HepG2 (cell line): ENCODE results near the gene KANSL1L. TPM values are rescaled to one million over a fixed set of nuclear protein-coding genes. Genes with fewer than 3 reads are reported as not detected.

Source experiments
- AKNA ChIP-seq: sonication (generic); formaldehyde crosslinking; IDR thresholded peaks from 2 replicates; pipeline ENCODE4 v1.4.0; 2020; ENCODE audit warnings: missing genetic modification reagents, borderline replicate concordance
- CEBPG ChIP-seq: IDR thresholded peaks from 2 replicates; pipeline ENCODE4 v1.6.1; 2016
- CREB1 ChIP-seq, 2 experiments: fragments of 450-650 bp in 1 of 2; IDR thresholded peaks; 2 replicates each; pipeline ENCODE4 v1.6.1; 2016 to 2017; ENCODE audit warnings: control low read depth in 1 of 2, mild to moderate bottlenecking in 1 of 2, missing compliant biosample characterization in 1 of 2, missing genetic modification characterization in 1 of 2
- GATAD2A ChIP-seq: IDR thresholded peaks from 2 replicates; pipeline ENCODE4 v1.6.1; 2016
- GTF2F1 ChIP-seq: fragments of 150-350 bp; IDR thresholded peaks from 2 replicates; pipeline ENCODE4 v1.6.1; 2014; ENCODE audit warnings: low read length
- HNRNPL ChIP-seq: fragments of 200-400 bp; formaldehyde crosslinking; IDR thresholded peaks from 2 replicates; pipeline ENCODE4 v1.6.1; 2017; ENCODE audit warnings: mild to moderate bottlenecking, low read depth, low read length
- NFYB ChIP-seq: sonication (generic); formaldehyde crosslinking; IDR thresholded peaks from 2 replicates; pipeline ENCODE4 v1.4.0; 2020; ENCODE audit warnings: missing genetic modification reagents
- POGZ ChIP-seq: sonication (generic); formaldehyde crosslinking; IDR thresholded peaks from 2 replicates; pipeline ENCODE4 v1.4.0; 2020; ENCODE audit warnings: mild to moderate bottlenecking, missing genetic modification reagents
- RBAK ChIP-seq: sonication (generic); formaldehyde crosslinking; IDR thresholded peaks from 2 replicates; pipeline ENCODE4 v1.5.1; 2020; ENCODE audit warnings: mild to moderate bottlenecking, missing genetic modification reagents
- RCOR2 ChIP-seq: IDR thresholded peaks from 2 replicates; pipeline ENCODE4 v1.6.1; 2016; ENCODE audit warnings: missing biosample characterization, missing genetic modification reagents
- RFX1 ChIP-seq: fragments of 450-650 bp; IDR thresholded peaks from 2 replicates; pipeline ENCODE4 v1.6.1; 2017
- RXRB ChIP-seq: IDR thresholded peaks from 2 replicates; pipeline ENCODE4 v1.6.1; 2016; ENCODE audit warnings: borderline replicate concordance, missing genetic modification reagents, missing compliant biosample characterization
- SRY ChIP-seq: sonication (generic); formaldehyde crosslinking; IDR thresholded peaks from 2 replicates; pipeline ENCODE4 v1.8.0; 2022; ENCODE audit warnings: mild to moderate bottlenecking, missing genetic modification reagents
- TEAD3 ChIP-seq: optimal IDR thresholded peaks from 2 replicates; pipeline ENCODE3; 2016; ENCODE audit warnings: borderline replicate concordance
- ZNF234 ChIP-seq: sonication (generic); formaldehyde crosslinking; conservative IDR thresholded peaks from 2 replicates; pipeline ENCODE4 v1.5.1; 2020; ENCODE audit warnings: mild to moderate bottlenecking, missing genetic modification reagents
- ZNF34 ChIP-seq: sonication (generic); formaldehyde crosslinking; IDR thresholded peaks from 2 replicates; pipeline ENCODE4 v1.4.0; 2020; ENCODE audit warnings: mild to moderate bottlenecking, missing genetic modification reagents, borderline replicate concordance
- ZNF350 ChIP-seq: sonication (generic); formaldehyde crosslinking; IDR thresholded peaks from 2 replicates; pipeline ENCODE4 v1.4.0; 2020; ENCODE audit warnings: mild to moderate bottlenecking, low read depth, missing genetic modification reagents, borderline replicate concordance
- ZNF382 ChIP-seq: sonication (generic); formaldehyde crosslinking; IDR thresholded peaks from 2 replicates; pipeline ENCODE4 v1.5.0; 2020; ENCODE audit warnings: missing genetic modification reagents, mild to moderate bottlenecking, borderline replicate concordance
- ZNF510 ChIP-seq: sonication (generic); formaldehyde crosslinking; IDR thresholded peaks from 2 replicates; pipeline ENCODE4 v1.4.0; 2020; ENCODE audit warnings: low read depth, mild to moderate bottlenecking, missing genetic modification reagents
- ZNF580 ChIP-seq: IDR thresholded peaks from 2 replicates; pipeline ENCODE4 v1.6.1; 2016; ENCODE audit warnings: low read depth, borderline replicate concordance
- ZNF678 ChIP-seq: sonication (generic); formaldehyde crosslinking; IDR thresholded peaks from 2 replicates; pipeline ENCODE4 v1.4.0; 2020; ENCODE audit warnings: mild to moderate bottlenecking, missing genetic modification reagents
- ZNF709 ChIP-seq: sonication (generic); formaldehyde crosslinking; IDR thresholded peaks from 2 replicates; pipeline ENCODE4 v1.5.0; 2020; ENCODE audit warnings: mild to moderate bottlenecking, missing genetic modification reagents
- ZNF720 ChIP-seq: sonication (generic); formaldehyde crosslinking; IDR thresholded peaks from 2 replicates; pipeline ENCODE4 v1.4.0; 2020; ENCODE audit warnings: missing genetic modification reagents
- ZNF788 ChIP-seq: sonication (generic); formaldehyde crosslinking; IDR thresholded peaks from 2 replicates; pipeline ENCODE4 v1.5.0; 2020; ENCODE audit warnings: mild to moderate bottlenecking, missing genetic modification reagents, borderline replicate concordance
- ZNF83 ChIP-seq: sonication (generic); formaldehyde crosslinking; IDR thresholded peaks from 2 replicates; pipeline ENCODE4 v1.4.0; 2020; ENCODE audit warnings: missing genetic modification reagents, mild to moderate bottlenecking, borderline replicate concordance
- ZSCAN25 ChIP-seq: sonication (generic); formaldehyde crosslinking; IDR thresholded peaks from 2 replicates; pipeline ENCODE4 v1.8.0; 2022; ENCODE audit warnings: mild to moderate bottlenecking, missing genetic modification reagents
- polyA plus RNA-seq, 8 experiments: library from polyadenylated mRNA; depleted of rRNA in 3 of 8; stranded (reverse) in 7 of 8; unstranded in 1 of 8; fragments of >200 nt; fragmentation: Illumina TruSeq in 4 of 8; extraction: Trizol in 4 of 8; gene quantifications; 2 replicates each; pipeline versions ENCODE4 v1.2.1 to v1.2.3, GENCODE V29; 2011 to 2016; ENCODE audit warnings: low read depth in 4 of 8, missing spikeins in 1 of 8, mixed read lengths in 1 of 8; ENCODE audit not compliant: insufficient read depth in 1 of 8
- total RNA-seq, 5 experiments: library from RNA; depleted of rRNA; stranded (reverse); fragments of >200 nt; fragmentation: Illumina TruSeq; extraction: Trizol; gene quantifications; 2 replicates each; pipeline ENCODE4 v1.2.3, GENCODE V29; 2016; ENCODE audit warnings: low read depth in 1 of 5

The KANSL1L gene
- total and polyA plus RNA-seq, 2 of the 13 experiments (the other 11 are each of a cell fraction or from before 2014, with no cell fraction given) = 5.4 to 10.3 TPM

- no peak for TF ChIP-seq AKNA (CRISPR knock-in tag)
- peak; percentile 75 for TF ChIP-seq NFYB (CRISPR knock-in tag)
- TF ChIP-seq ZNF678 (CRISPR knock-in tag) = 0 out of 2 replicates have a peak, but pooled peaks have one; percentile 70
- peak; percentile 50; the same call in 1 of the 2 replicates for TF ChIP-seq ZNF580
- peak; percentile 51 for TF ChIP-seq GATAD2A (CRISPR knock-in tag)
- peak; percentile 77; the same call in 1 of the 2 replicates for TF ChIP-seq SRY (CRISPR knock-in tag)
- TF ChIP-seq ZNF788 (CRISPR knock-in tag) = no peak; the same call in 1 of the 2 replicates
- TF ChIP-seq ZNF350 (CRISPR knock-in tag) = peak; percentile 43; the same call in 1 of the 2 replicates
- peak; percentile 15; the same call in 1 of the 2 replicates for TF ChIP-seq RXRB (CRISPR knock-in tag)
- no peak for TF ChIP-seq ZNF234
- TF ChIP-seq CREB1 (IDR thresholded peaks at IDR 0.05) = no peak
- TF ChIP-seq CREB1 (CRISPR knock-in tag; IDR thresholded peaks at IDR 0.05) = no peak
- no peak for TF ChIP-seq ZNF720 (CRISPR knock-in tag)
- no peak for TF ChIP-seq HNRNPL
- TF ChIP-seq RBAK (CRISPR knock-in tag) = no peak
- TF ChIP-seq ZNF382 (CRISPR knock-in tag) = peak; percentile 38; the same call in 1 of the 2 replicates
- TF ChIP-seq TEAD3 (CRISPR knock-in tag) = peak; percentile 57
- TF ChIP-seq ZNF510 (CRISPR knock-in tag) = peak; percentile 49; the same call in 1 of the 2 replicates
- peak; percentile 41; the same call in 1 of the 2 replicates for TF ChIP-seq RCOR2
- no peak for TF ChIP-seq GTF2F1
- TF ChIP-seq ZNF34 (CRISPR knock-in tag) = no peak
- TF ChIP-seq ZSCAN25 (CRISPR knock-in tag) = no peak
- peak; percentile 53; the same call in 1 of the 2 replicates for TF ChIP-seq POGZ (CRISPR knock-in tag)
- TF ChIP-seq RFX1 = no peak
- TF ChIP-seq ZNF83 (CRISPR knock-in tag) = no peak
- TF ChIP-seq ZNF709 (CRISPR knock-in tag) = 0 out of 2 replicates have a peak, but pooled peaks have one; percentile 57
- no peak for TF ChIP-seq CEBPG (CRISPR knock-in tag)
Measured at GRCh38 chr2:210171309-210172218, at the start of gene KANSL1L (continued).
